ENCODE measurements around the gene UPK3B.
"Not testable (repeated sequence)": the region's sequence is repeated elsewhere in the genome, so short reads cannot be mapped to it uniquely, and the experiment has no call there.

Gene UPK3B

DNA sequence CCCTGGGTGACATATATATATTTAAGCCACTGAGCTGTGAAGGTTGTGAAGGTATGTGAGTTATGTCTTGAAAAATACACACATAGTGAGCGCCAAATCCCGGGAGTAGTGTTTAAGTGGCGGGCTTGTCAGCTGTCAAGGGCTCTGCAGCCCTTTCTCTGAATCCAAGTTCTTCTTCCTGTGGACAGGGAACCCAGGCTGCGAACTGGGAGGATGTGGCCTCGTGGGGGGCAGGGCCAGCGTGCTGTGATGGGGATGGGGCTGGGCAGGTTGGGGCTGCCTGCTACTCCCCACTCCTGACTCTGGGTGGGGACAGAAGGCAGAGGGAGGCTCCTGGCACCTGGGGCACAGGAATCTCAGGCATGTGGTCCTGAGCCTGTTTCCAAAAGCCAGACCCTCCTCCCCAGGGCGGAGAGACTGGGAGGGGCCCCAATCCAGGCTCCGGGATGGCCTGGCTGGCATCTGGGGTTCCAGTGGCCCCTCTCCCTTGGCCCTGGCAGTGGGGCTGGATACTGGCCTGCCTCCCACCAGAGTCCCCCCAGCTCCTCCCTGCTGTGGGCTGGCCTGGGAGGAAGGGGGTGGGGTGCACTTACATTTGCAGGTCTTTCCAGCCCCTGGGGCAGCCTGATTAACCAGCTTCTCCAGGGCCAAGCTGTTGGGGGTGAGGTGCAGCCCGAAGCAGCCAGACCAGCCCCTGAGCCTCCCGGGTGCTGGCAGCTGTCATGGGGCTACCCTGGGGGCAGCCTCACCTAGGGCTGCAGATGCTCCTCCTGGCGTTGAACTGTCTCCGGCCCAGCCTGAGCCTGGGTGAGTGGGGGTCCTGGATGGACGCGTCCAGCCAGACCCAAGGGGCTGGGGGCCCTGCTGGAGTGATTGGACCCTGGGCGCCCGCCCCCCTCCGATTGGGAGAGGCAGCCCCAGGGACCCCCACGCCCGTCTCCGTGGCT, at the start of gene UPK3B:
Gene UPK3B (plus strand): TSS at position 622 of the 947 bp plus-strand sequence. CDS start 101 bp downstream, at position 723.
- DNase-seq (ENCODE audit: low read depth) = no peak

- DNase-seq (ENCODE audit: low read depth) = not testable (repeated sequence)
Observed at GRCh38 chr7:76460767-76461166, 49.6 kb upstream of the UPK3B start.

DNA sequence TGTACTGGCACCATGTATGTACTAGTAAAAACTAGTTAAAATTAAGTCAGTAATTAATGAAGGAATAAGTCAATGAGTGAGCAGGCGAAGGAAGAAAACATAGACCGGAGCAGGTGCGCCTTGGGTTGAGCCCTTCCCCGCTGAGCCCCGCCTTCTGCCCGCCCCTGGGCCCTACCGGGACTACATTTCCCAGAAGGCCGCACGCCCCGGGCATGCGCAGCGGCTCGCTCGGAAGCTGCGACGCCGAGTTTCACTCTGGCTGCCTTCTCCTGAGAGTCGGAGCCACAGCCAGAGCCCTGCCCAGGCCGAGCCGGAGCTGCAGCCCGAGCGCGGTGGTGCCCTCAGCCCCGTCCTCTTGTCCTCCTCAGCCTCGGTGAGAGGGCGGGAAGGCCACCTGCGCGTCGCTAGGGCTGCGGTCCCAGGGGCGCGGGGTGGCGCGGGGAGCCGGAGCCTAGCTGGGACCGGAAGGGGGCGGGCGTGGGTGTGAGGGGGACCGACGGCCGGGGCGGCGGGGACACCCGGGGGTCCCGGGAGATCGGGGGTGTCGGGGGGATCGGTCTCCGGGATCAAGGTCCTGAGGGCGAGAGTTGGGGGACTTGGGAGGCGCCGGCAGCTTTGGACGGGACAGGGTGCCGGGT, 48.8 kb upstream of the UPK3B start, which contains the start of gene DTX2:
Gene DTX2 (plus strand): TSS at position 246 of the 638 bp plus-strand sequence. CDS start 18,801 bp downstream, outside the sequence.
- not testable (repeated sequence) for DNase-seq (ENCODE audit: low read depth)

DNA sequence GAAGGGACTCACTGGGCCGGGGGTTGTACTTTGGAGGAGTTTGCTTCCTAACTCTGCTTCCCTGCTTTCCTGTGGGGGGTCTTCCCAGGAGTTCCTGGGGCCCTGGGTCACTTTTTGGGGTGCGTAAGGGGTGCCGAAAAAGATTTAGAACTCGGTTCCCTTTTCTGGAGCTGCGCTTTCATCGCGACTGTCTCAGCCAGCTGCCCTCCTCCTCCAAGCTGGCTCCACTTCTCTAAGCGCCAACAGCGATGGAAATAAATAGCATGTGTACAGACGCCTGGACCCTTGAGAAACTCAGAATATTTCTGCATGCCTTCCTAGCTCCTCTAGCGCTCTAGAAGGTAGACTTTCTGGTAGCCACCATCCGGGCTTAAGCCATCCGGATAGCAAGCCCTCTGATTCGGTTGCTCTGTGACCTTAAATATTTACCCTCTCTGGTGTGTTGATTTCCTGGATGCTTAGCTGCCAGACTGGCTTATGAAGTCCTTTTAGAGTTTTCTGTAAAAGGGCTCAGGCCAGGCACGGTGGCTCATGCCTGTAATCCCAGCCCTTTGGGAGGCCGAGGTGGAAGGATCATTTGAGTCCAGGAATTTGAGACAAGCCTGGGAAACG, 48.0 kb upstream of the UPK3B start:
- DNase-seq (ENCODE audit: low read depth) = not testable (repeated sequence)

DNA sequence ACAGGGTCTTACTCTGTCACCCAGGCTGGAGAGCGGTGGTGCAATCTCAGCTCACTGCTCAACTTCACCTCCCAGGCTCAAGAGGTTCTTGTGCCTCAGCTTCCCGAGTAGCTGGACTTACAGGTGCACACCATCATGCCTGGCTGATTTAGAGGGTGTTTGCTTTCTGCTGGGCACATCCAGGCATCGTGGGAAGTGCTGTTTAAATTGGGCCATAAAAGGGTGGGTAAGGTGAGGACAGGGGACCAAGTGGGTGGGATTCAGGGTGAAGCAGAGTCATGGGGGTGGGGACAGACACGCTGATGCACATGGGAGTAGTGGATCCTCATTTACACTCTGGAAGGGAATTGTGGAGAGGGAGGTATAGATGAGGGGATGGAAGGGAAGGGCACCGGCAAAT, 45.4 kb upstream of the UPK3B start:
- DNase-seq (ENCODE audit: low read depth) = not testable (repeated sequence)

GRCh38 chr7:76465950-76466349, 44.4 kb upstream of the UPK3B start:
- DNase-seq (ENCODE audit: low read depth) = not testable (repeated sequence)

DNA sequence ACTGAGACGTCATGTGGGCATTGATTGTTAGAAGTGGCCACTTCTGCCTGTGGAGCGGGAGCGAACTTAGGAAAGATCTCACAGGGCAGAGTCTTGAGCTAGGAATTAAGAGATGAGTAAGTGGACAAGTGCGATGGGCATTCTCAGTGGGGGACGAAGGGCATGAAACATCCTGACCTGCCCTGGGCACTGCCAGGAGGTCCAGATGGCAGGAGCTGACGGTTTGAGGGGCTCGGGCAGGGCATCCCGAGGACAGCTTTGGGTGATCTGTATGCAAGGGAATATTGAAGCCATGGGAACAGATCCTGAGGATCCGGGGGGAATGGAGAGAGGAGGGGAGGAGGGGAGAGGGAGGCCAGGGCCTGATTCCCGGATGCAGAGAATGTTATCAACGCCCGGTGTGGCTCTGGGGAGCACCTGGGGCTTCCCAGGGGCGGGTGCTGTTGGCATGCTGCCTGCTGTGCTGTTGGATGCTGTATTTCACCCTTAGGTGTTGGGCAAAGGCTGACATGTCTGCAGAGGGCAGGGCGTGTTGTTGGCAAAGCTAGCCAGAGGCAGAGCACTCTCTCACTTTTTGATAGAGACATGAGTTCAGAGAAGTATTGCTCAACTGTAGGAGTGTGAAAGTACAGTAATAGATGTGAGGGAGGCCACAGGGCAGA, 42.5 kb upstream of the UPK3B start:
- DNase-seq (ENCODE audit: low read depth) = not testable (repeated sequence)

GRCh38 chr7:76471556-76472221, 38.7 kb upstream of the UPK3B start:
- DNase-seq (ENCODE audit: low read depth) = not testable (repeated sequence)

- not testable (repeated sequence) for DNase-seq (ENCODE audit: low read depth)
Observed at GRCh38 chr7:76473097-76473496, 37.3 kb upstream of the UPK3B start.

DNA sequence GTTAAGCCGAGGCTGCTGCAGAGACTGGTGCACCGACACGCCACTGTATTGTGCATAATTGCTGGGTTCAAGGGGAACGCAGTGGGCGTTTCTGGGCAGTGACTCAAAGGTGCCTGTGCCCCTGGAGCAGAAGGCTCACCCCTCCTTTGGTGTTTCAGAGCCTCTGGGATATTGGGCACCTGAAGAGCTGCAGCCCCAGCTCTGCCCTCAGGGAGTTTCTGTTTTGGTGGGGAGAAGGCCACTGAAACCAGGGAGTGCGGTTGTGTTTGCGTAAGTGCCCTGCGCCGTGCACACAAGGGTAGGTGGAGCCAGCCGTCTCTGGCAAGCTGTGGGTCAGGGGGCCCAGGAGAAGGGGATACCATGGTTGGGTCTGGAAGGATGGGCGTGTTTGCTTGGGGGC, 34.1 kb upstream of the UPK3B start:
- DNase-seq (ENCODE audit: low read depth) = not testable (repeated sequence)

DNA sequence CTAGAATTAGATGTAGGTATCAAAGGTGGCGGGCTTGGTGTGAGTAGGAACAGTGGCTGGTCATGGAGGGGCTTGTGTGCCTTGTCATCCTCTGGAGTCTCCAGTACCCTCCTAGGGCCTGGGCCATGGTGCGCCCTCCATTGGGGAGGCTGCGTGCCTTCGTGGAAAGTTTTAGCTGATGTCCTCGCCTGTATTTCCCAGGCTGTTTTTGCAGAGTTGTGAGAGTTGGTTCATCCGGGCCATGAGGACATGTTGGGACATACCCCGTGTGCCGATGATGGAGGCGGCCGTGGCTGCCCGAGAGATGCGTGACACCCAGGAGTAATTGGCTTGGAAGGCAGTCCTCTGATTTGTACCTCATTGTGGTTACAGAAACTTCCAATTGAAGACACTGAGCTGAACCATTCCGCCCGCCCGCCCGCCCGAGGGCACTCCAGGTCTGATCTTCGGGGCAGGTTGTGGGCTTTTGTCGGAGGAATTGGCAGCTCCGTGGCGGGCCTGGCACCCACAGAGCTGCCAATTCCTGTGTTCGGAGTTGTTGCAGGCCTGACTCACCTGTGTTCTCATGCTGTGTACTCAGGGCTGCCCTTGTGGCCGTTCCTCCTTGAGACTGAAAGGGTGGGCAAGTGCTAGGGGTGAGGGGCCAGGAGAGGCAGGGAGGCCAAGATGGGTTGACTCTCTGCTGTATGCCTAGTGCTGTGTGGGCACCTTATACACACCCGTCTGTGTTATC, 33.4 kb upstream of the UPK3B start:
- not testable (repeated sequence) for DNase-seq (ENCODE audit: low read depth)

DNA sequence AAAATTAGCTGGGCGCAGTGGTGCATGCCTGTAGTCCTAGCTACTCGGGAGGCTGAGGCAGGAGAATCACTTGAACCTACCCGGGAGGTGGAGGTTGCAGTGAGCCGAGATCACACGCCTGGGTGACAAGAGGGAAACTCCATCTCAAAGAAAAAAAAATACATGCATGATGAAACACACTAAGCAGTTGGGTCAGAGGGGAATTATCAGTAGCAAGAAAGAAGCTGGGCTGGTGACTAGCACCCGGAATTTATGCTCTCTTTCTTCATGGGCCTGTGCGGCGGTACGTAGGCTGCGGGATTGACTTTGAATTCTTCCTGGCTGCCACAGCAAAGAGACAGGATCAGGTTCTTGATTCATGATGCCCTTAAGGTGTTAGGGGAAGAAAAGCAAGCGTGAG, 30.7 kb upstream of the UPK3B start:
- not testable (repeated sequence) for DNase-seq (ENCODE audit: low read depth)

DNA sequence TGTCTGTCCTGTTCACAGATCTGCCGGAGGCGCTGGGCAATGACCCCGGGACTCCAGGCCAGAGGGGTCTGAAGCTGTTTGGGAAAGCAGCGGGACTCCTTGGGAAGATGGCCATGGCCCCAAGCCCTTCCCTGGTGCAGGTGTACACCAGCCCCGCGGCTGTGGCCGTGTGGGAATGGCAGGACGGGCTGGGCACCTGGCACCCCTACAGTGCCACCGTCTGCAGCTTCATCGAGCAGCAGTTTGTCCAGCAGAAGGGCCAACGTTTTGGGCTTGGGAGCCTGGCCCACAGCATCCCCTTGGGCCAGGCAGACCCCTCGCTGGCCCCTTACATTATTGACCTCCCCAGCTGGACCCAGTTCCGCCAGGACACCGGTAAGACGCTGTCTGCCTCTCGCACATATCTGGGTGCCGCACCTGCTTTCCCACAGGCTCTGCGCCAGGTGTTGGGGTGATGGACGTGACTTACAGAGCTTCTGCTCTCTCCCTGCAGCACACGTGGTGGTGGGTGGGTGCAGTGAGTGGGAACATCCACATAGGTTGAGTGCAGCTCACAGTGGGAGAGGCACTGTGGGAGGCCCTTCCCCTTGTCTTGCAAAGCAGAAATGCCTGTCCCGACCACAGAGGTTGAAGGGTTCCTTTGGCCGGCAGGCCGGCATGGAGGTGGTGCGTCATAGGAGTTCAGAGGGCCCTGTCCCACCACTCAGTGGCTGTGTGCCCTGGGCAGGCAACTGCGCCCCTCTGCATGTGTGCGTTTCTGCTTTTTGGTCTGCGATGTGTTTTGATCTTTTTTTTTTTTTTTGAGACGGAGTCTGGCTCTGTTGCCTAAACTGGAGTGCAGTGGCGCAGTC, 29.7 kb upstream of the UPK3B start:
- not testable (repeated sequence) for DNase-seq (ENCODE audit: low read depth)

- DNase-seq (ENCODE audit: low read depth) = not testable (repeated sequence)
Observed at GRCh38 chr7:76482660-76483059, 27.7 kb upstream of the UPK3B start.

DNA sequence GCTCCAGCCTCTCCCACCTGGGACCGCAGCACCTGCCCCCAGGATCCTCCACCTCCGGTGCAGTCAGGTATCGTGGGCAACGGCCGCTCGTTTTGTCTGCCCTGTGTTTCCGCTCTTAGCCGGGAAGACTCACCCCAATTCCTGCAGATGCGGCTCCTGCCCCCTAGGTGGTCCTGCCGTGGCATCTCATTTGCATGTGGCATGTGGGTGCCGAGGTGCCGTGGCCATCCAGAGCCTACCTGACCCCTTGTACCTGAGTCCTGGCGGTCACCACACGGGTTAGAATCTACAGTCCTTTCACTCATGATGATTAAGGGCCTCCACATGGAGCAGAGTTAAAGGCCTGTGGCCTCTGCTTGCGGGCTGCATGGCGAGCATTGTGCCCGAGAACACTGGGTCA, 27.3 kb upstream of the UPK3B start:
- DNase-seq (ENCODE audit: low read depth) = not testable (repeated sequence)

DNA sequence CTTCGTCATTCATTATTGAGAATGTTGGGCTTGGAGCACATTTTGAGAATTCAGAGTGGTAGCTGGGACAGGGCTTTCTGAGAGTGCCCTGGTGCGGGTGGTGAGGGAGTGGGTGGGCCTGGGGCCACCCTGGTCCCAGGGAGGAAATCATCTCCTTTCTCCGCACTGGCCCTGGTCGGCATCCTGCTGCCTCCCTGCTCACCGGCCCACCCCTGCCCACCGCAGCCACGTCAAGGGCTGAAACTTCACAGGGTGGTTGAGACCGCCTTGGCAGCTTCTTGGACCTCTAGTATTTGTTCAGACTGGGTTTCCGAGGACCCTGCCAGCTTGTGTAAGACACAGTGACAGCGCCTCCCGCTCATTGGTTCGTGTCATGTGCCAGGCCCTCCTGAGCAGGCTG, 25.9 kb upstream of the UPK3B start:
- not testable (repeated sequence) for DNase-seq (ENCODE audit: low read depth)

- DNase-seq (ENCODE audit: low read depth) = not testable (repeated sequence)
Observed at GRCh38 chr7:76485822-76486610, 24.3 kb upstream of the UPK3B start.

- not testable (repeated sequence) for DNase-seq (ENCODE audit: low read depth)
Observed at GRCh38 chr7:76486618-76487017, 23.7 kb upstream of the UPK3B start.

GRCh38 chr7:76487969-76488368, 22.4 kb upstream of the UPK3B start:
- DNase-seq (ENCODE audit: low read depth) = not testable (repeated sequence)

Measured in HS-5 (cell line).